Stomach (tissue), 4 donors: Measurements from ENCODE around the gene HAUS1.

Source experiments
- EP300 ChIP-seq: sonication (generic); formaldehyde crosslinking; IDR thresholded peaks from one replicate; pipeline ENCODE4 v1.6.1; 2017; ENCODE audit warnings: antibody characterized with exemption
- POLR2A ChIP-seq, 4 donors: fragments of 450-650 bp; IDR thresholded peaks; one replicate each; pipeline ENCODE4 v1.6.1; 2016; ENCODE audit warnings: antibody characterized with exemption in 4 of 4, control low read depth in 2 of 4, mild to moderate bottlenecking in 1 of 4, moderate library complexity in 1 of 4
- POLR2AphosphoS5 ChIP-seq, 3 donors: sonication (generic); formaldehyde crosslinking; IDR thresholded peaks; one replicate each; pipeline ENCODE4 v1.6.1; 2016; ENCODE audit warnings: antibody characterized with exemption in 3 of 3
- TF ChIP-seq, protein P1 (sequence below), 7 experiments: fragments of 450-650 bp in 4 of 7; fragments of 200-600 bp in 3 of 7; sonication (generic) in 3 of 7; IDR thresholded peaks; one replicate each; pipeline ENCODE4 v1.5.1; 2016 to 2019; ENCODE audit warnings: antibody characterized with exemption in 7 of 7, control low read depth in 2 of 7, mild to moderate bottlenecking in 1 of 7

DNA sequence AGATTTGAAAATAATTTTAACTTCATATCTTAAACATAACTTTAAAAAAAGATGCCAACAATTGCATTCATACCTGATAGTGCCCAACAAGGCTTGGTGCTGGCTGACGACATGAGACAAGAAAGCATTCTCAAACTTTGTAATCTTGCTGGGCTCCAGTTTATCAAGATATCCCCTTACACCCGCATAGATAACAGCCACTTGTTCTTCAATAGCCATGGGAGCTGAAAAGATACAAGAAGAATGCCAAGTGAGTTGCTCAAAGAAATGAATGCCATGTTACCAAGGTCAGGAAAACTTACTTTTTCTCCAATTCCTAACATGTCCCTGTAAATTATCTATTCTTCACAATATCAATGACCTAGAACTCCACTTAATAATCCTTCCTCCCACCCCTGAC lies 19.8 kb upstream of the HAUS1 start:
- TF ChIP-seq, protein P1, sequence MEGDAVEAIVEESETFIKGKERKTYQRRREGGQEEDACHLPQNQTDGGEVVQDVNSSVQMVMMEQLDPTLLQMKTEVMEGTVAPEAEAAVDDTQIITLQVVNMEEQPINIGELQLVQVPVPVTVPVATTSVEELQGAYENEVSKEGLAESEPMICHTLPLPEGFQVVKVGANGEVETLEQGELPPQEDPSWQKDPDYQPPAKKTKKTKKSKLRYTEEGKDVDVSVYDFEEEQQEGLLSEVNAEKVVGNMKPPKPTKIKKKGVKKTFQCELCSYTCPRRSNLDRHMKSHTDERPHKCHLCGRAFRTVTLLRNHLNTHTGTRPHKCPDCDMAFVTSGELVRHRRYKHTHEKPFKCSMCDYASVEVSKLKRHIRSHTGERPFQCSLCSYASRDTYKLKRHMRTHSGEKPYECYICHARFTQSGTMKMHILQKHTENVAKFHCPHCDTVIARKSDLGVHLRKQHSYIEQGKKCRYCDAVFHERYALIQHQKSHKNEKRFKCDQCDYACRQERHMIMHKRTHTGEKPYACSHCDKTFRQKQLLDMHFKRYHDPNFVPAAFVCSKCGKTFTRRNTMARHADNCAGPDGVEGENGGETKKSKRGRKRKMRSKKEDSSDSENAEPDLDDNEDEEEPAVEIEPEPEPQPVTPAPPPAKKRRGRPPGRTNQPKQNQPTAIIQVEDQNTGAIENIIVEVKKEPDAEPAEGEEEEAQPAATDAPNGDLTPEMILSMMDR (IDR thresholded peaks at IDR 0.05), result no peak
- TF ChIP-seq POLR2A (IDR thresholded peaks at IDR 0.05) (no peak), EP300 (no peak), POLR2AphosphoS5 (IDR thresholded peaks at IDR 0.05) (no peak)
